Nephron progenitor cell (in vitro differentiated cells): Measurements from ENCODE around the gene RIN1.
A peak's percentile ranks its signal among the peaks of the same experiment; 100 is the strongest.

Source experiments
- DNase-seq: peaks from one replicate; pipeline ENCODE4 v3.0.0; 2021
- H3K27ac Mint-ChIP-seq: 2 replicates; pipeline ENCODE4 v1.8.0; 2021; ENCODE audit warnings: mild to moderate bottlenecking, moderate library complexity, mixed read lengths
- H3K27me3 Mint-ChIP-seq: 2 replicates; pipeline ENCODE4 v1.8.0; 2021; ENCODE audit warnings: mild to moderate bottlenecking, low read depth, mixed read lengths; ENCODE audit not compliant: poor library complexity
- H3K36me3 Mint-ChIP-seq: 2 replicates; pipeline ENCODE4 v1.8.0; 2021; ENCODE audit warnings: low read depth, mixed read lengths
- H3K4me1 Mint-ChIP-seq: 2 replicates; pipeline ENCODE4 v1.8.0; 2021; ENCODE audit warnings: mixed read lengths
- H3K4me3 Mint-ChIP-seq: 2 replicates; pipeline ENCODE4 v1.8.0; 2021; ENCODE audit warnings: mild to moderate bottlenecking, moderate library complexity, mixed read lengths
- H3K9me3 Mint-ChIP-seq: 2 replicates; pipeline ENCODE4 v1.8.0; 2021; ENCODE audit warnings: mild to moderate bottlenecking, moderate library complexity, mixed read lengths
- CTCF ChIP-seq: fragments of 200-600 bp; sonication (generic); IDR thresholded peaks from 2 replicates; pipeline ENCODE4 v1.5.0; 2021; ENCODE audit warnings: antibody characterized with exemption

The RIN1 gene

GRCh38 chr11:66287211-66287888 is 48.9 kb downstream of the RIN1 start:
- peak overlapping the region; percentile 94 for H3K4me3 Mint-ChIP-seq
- peaks cover 44% of the 10 kb centered on the region for H3K4me1 Mint-ChIP-seq
- no peak for DNase-seq
- no peaks in the 10 kb centered on the region for H3K36me3 Mint-ChIP-seq
- TF ChIP-seq CTCF = no peak
- peak overlapping the region; percentile 66 for H3K27ac Mint-ChIP-seq
- H3K9me3 Mint-ChIP-seq = no peaks in the 10 kb centered on the region
- H3K27me3 Mint-ChIP-seq = peaks cover 31% of the 10 kb centered on the region

DNA sequence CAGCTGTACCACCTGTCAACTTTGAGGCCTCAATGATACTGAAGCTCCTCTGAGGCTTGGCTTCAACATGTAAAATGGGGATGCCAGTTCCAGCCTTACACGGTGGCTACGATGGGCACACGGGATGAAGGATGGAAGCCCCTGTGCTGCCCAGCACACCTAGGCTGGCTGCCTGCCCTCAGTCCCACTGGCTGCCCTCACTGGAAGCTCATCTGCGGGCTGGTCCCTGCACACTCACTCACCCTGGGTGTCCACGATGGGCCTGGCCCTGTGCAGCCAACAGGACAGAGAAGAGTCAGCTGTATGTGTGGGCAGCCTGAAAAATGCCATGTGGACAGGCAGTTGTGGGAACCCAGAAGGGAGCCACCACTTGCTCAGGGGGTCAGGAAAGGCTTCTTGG is 49.5 kb downstream of the RIN1 start:
- H3K27me3 Mint-ChIP-seq = peaks cover 30% of the 10 kb centered on the region
- H3K27ac Mint-ChIP-seq = no peak overlapping the region
- peak overlapping the region; percentile 44 for H3K4me3 Mint-ChIP-seq

DNA sequence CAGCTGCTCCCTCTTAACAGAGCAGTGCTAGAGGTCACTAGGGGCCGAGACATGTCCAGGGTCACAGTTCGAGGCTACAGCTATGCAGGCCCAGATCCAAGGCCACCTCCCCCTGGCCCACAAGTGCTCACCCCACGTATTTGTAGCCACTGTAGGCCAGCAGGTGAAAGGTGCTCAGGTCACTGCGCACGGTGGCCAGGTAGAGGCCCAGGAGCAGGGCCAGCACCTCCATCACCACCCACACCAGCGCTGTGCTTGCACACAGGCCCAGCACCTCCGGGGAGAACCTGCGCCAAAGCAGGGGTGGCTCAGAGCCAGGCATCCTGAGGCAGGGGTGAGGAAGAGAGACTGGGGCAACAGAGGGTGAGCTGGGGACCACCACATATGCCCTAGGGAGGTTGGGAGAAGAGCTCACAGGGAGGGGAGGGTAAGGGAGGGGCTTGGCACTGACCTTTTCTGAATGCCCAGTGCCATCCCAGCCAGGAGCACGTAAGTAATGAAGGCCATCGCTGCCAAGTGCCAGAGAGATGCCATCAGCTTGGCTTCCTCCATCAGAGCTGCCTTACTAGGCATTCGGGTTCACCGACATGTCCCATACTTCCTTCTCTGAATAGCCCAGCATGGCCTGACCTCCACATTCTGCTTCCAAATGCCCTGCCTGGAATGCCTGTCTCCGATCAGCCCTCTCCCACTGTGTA is 50.8 kb downstream of the RIN1 start:
- TF ChIP-seq CTCF = no peak
- Mint-ChIP-seq H3K4me3 (no peak overlapping the region), H3K27ac (no peak overlapping the region), H3K36me3 (no peaks in the 10 kb centered on the region), H3K4me1 (peaks cover 53% of the 10 kb centered on the region), H3K9me3 (no peaks in the 10 kb centered on the region), H3K27me3 (peaks cover 22% of the 10 kb centered on the region)
- DNase-seq = no peak

More for the DNA sequence above, 49.5 kb downstream of the RIN1 start:
- Mint-ChIP-seq H3K36me3 (no peaks in the 10 kb centered on the region), H3K4me1 (peaks cover 50% of the 10 kb centered on the region), H3K9me3 (no peaks in the 10 kb centered on the region)
- no peak for TF ChIP-seq CTCF
- no peak for DNase-seq

DNA sequence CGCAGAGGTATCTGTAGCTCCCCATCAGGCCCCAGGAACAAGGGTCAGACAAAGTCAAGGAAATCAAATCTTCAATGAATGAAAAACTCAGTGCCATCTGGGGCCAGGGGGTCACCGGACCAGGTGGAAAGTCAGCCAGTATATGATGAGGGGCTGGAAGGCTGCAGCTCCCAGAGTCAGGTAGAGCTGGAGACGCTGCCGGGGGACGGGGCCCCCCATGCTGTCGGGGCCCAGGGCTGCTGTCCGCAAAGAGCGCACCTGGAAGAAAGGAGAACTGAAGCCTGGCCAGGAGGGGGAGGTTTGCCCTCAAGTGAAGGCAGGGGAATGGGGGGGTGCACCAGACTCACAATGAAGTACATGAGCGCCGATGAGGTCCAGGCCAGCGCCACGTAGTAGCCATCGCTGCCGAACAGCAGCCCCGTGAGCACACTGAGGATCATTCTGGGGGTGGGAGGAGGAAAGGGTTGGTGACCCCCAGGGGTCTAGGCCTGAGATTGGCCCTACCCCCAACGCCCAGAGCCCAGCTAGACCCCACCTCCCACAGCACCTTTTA is 51.6 kb downstream of the RIN1 start:
- Mint-ChIP-seq H3K4me3 (no peak overlapping the region), H3K36me3 (no peaks in the 10 kb centered on the region), H3K4me1 (peaks cover 47% of the 10 kb centered on the region), H3K9me3 (no peaks in the 10 kb centered on the region), H3K27ac (no peak overlapping the region), H3K27me3 (peaks cover 21% of the 10 kb centered on the region)
- DNase-seq = no peak
- TF ChIP-seq CTCF = no peak

GRCh38 chr11:66283461-66284105 is 52.7 kb downstream of the RIN1 start:
- H3K9me3 Mint-ChIP-seq = no peaks in the 10 kb centered on the region
- no peak overlapping the region for H3K27ac Mint-ChIP-seq
- TF ChIP-seq CTCF = no peak
- no peaks in the 10 kb centered on the region for H3K36me3 Mint-ChIP-seq
- no peak for DNase-seq
- no peak overlapping the region for H3K4me3 Mint-ChIP-seq
- H3K4me1 Mint-ChIP-seq = peaks cover 50% of the 10 kb centered on the region
- peaks cover 22% of the 10 kb centered on the region for H3K27me3 Mint-ChIP-seq
